Measurements from ENCODE around the gene PAQR4. TPM values are rescaled to one million over a fixed set of nuclear protein-coding genes. Genes with fewer than 3 reads are reported as not detected.

The PAQR4 gene
- polyA plus RNA-seq, 1 of the 3 experiments (the other 2 are of a cell fraction): 8.8 TPM

GRCh38 chr16:3019594-3020246 is 50.6 kb downstream of the PAQR4 start (continued):
- TF ChIP-seq CTCF (IDR thresholded peaks at IDR 0.05) (no peak), PBX3 (IDR thresholded peaks at IDR 0.05) (no peak), EZH2phosphoT487 (IDR thresholded peaks at IDR 0.05; ENCODE audit: borderline replicate concordance, low read depth) (no peak), SIN3A (IDR thresholded peaks at IDR 0.05; ENCODE audit: borderline replicate concordance, low read depth, low read length) (no peak), TEAD4 (IDR thresholded peaks at IDR 0.05; ENCODE audit: borderline replicate concordance, insufficient read depth) (no peak), CHD2 (IDR thresholded peaks at IDR 0.05; ENCODE audit: low read length, partially characterized antibody) (no peak)

GRCh38 chr16:3020247-3020603 is 51.1 kb downstream of the PAQR4 start, which contains the start of gene TNFRSF12A:
TSS of gene TNFRSF12A (plus strand) at chr16:3020368. CDS start at chr16:3020398, 30 bp downstream.
- no peaks in the 10 kb centered on the region for H3K9me3 ChIP-seq
- H3K27me3 ChIP-seq (ENCODE audit: insufficient read depth): no peaks in the 10 kb centered on the region
- TF ChIP-seq RXRA (IDR thresholded peaks at IDR 0.05; ENCODE audit: borderline replicate concordance, low read depth): no peak
- peak; percentile 87 for TF ChIP-seq POLR2AphosphoS5 (IDR thresholded peaks at IDR 0.05; ENCODE audit: low read depth, low read length)
- no peak for TF ChIP-seq JUND (IDR thresholded peaks at IDR 0.05)
- TF ChIP-seq EP300 (IDR thresholded peaks at IDR 0.05; ENCODE audit: borderline replicate concordance in 1 of 2, low read depth in 1 of 2, low read length in 1 of 2): no peak
- TF ChIP-seq RFX5 (IDR thresholded peaks at IDR 0.05; ENCODE audit: low read length): no peak
- no peak for TF ChIP-seq TCF12 (IDR thresholded peaks at IDR 0.05)
- peak; percentile 65; the same call in 1 of the 2 replicates for TF ChIP-seq MXI1 (IDR thresholded peaks at IDR 0.05; ENCODE audit: low read depth, low read length)
- no peak for TF ChIP-seq MEF2A (IDR thresholded peaks at IDR 0.05; ENCODE audit: borderline replicate concordance, low read depth)
- no peak for TF ChIP-seq ZBTB33 (IDR thresholded peaks at IDR 0.05; ENCODE audit: borderline replicate concordance, low read depth)
- TF ChIP-seq EZH2phosphoT487 (IDR thresholded peaks at IDR 0.05; ENCODE audit: borderline replicate concordance, low read depth): no peak
- no peak for TF ChIP-seq YY1 (IDR thresholded peaks at IDR 0.05; ENCODE audit: low read depth)
- TF ChIP-seq REST (IDR thresholded peaks at IDR 0.05; ENCODE audit: low read depth, low read length): peak; percentile 60; the same call in 1 of the 2 replicates
- TF ChIP-seq FOSL2 (IDR thresholded peaks at IDR 0.05; ENCODE audit: borderline replicate concordance, low read depth): no peak
- TF ChIP-seq ELF1 (IDR thresholded peaks at IDR 0.05): no peak; the same call in 1 of the 2 replicates
- peak; percentile 93 for TF ChIP-seq TAF1 (IDR thresholded peaks at IDR 0.05; ENCODE audit: borderline replicate concordance, low read depth, low read length)
- no peak for TF ChIP-seq FOXJ3 (CRISPR knock-in tag; IDR thresholded peaks at IDR 0.05)
- TF ChIP-seq RAD21 (IDR thresholded peaks at IDR 0.05; ENCODE audit: low read length): no peak
- peak; percentile 53; the same call in 1 of the 2 replicates for TF ChIP-seq SIN3A (IDR thresholded peaks at IDR 0.05; ENCODE audit: borderline replicate concordance, low read depth, low read length)
- TF ChIP-seq GATA2 (CRISPR knock-in tag; IDR thresholded peaks at IDR 0.05): no peak
- H3K79me2 ChIP-seq (ENCODE audit: insufficient read depth): peaks cover 11% of the 10 kb centered on the region; the same call in 1 of the 2 replicates
- H3K27ac ChIP-seq (ENCODE audit: low read depth in 2 of 2, low read length in 1 of 2): peak within 1 kb of the TSS; percentile 87 to 99
- CTCF ChIA-PET: interaction anchor here (0.8 to 8.5 kb wide), 7 partner anchors 8 to 152 kb away, joined by 3 to 111 read pairs (median 4); partner anchors contain the start of gene CLDN9
- WGBS (ENCODE audit: low lambda C conversion rate): no CpG with 5 or more reads among the region's 49 CpGs
- peak; percentile 95 for DNase-seq
- H2AFZ ChIP-seq (ENCODE audit: low read depth): 0 out of 2 replicates have a peak within 1 kb of the TSS, but pooled peaks have one; percentile 81
- POLR2A ChIA-PET: interaction anchor here (1.3 to 1.4 kb wide), 2 partner anchors 10 to 16 kb away, joined by 4 to 8 read pairs; no protein-coding TSS in a partner anchor
- H3K9me2 ChIP-seq: no peaks in the 10 kb centered on the region
- peaks cover 8 to 33% of the 10 kb centered on the region in 2 experiments; a peak in 3 of 4 replicates for H3K4me1 ChIP-seq (ENCODE audit: control insufficient read depth in 1 of 2, insufficient read depth in 2 of 2, low read depth in 1 of 2, low read length in 1 of 2)
- peaks cover 36% of the 10 kb centered on the region for H3F3A ChIP-seq (replicated peaks; ENCODE audit: insufficient read depth)
- peaks cover 4 to 16% of the 10 kb centered on the region in 2 experiments for H3K36me3 ChIP-seq (replicated peaks in 1 of 2; ENCODE audit: control insufficient read depth in 1 of 2, insufficient read depth in 2 of 2, low read length in 1 of 2)
- peak within 1 kb of the TSS; percentile 80 to 88 for H3K4me3 ChIP-seq (ENCODE audit: low read depth in 2 of 2, low read length in 1 of 2)
- peak within 1 kb of the TSS; percentile 99 for H3K4me2 ChIP-seq
- peak within 1 kb of the TSS; percentile 100 for H3K9ac ChIP-seq
- H4K20me1 ChIP-seq (ENCODE audit: insufficient read depth): peaks cover 8% of the 10 kb centered on the region

Measured in SK-N-SH (cell line).